H9 (cell line): ENCODE results near the gene USH2A. TPM values are rescaled to one million over a fixed set of nuclear protein-coding genes. Genes with fewer than 3 reads are reported as not detected.

ENCODE experiments used
- DNase-seq: peaks from one replicate; pipeline ENCODE4 v3.0.0-alpha.2; 2017
- H2AFZ ChIP-seq: one replicate; pipeline ENCODE4 v1.6.1; 2013; ENCODE audit warnings: mild to moderate bottlenecking, low read length, control low read depth, moderate library complexity
- H2AK5ac ChIP-seq: 2 replicates; pipeline ENCODE4 v1.6.1; 2013; ENCODE audit warnings: low read length, control low read depth, mixed read lengths; ENCODE audit not compliant: insufficient read length
- H2BK120ac ChIP-seq: one replicate; pipeline ENCODE4 v1.6.1; 2013; ENCODE audit warnings: low read depth, mild to moderate bottlenecking, low read length, control low read depth, inconsistent platforms; ENCODE audit not compliant: poor library complexity, severe bottlenecking
- H2BK12ac ChIP-seq: 2 replicates; pipeline ENCODE4 v1.6.1; 2013; ENCODE audit warnings: low read length, control low read depth, mixed read lengths, low read depth; ENCODE audit not compliant: insufficient read length
- H2BK15ac ChIP-seq: 2 replicates; pipeline ENCODE4 v1.6.1; 2013; ENCODE audit warnings: low read depth, low read length, control low read depth
- H2BK20ac ChIP-seq: one replicate; pipeline ENCODE4 v1.6.1; 2013; ENCODE audit warnings: low read depth, mild to moderate bottlenecking, low read length, control low read depth, inconsistent platforms; ENCODE audit not compliant: poor library complexity, severe bottlenecking
- H2BK5ac ChIP-seq: 2 replicates; pipeline ENCODE4 v1.6.1; 2013; ENCODE audit warnings: low read length, control low read depth, mixed read lengths; ENCODE audit not compliant: insufficient read length
- H3K14ac ChIP-seq: 2 replicates; pipeline ENCODE4 v1.6.1; 2013; ENCODE audit warnings: low read length, control low read depth; ENCODE audit not compliant: insufficient read depth
- H3K18ac ChIP-seq: 2 replicates; pipeline ENCODE4 v1.6.1; 2013; ENCODE audit warnings: low read depth, mild to moderate bottlenecking, mixed read lengths, low read length, control low read depth; ENCODE audit not compliant: insufficient read length
- H3K23ac ChIP-seq: 2 replicates; pipeline ENCODE4 v1.6.1; 2013; ENCODE audit warnings: low read length, control low read depth, mixed read lengths, low read depth; ENCODE audit not compliant: insufficient read length
- H3K23me2 ChIP-seq: 2 replicates; pipeline ENCODE4 v1.6.1; 2013; ENCODE audit warnings: low read depth, mild to moderate bottlenecking, mixed read lengths, low read length, control low read depth; ENCODE audit not compliant: insufficient read length, poor library complexity, severe bottlenecking
- H3K27ac ChIP-seq: 2 replicates; pipeline ENCODE4 v1.5.1; 2013; ENCODE audit warnings: low read length, control low read depth, mixed read lengths, low read depth; ENCODE audit not compliant: insufficient read length
- H3K27me3 ChIP-seq: 2 replicates; pipeline ENCODE4 v1.6.1; 2013; ENCODE audit warnings: low read length, control low read depth, inconsistent platforms; ENCODE audit not compliant: insufficient read depth
- H3K4ac ChIP-seq: 2 replicates; pipeline ENCODE4 v1.6.1; 2013; ENCODE audit warnings: low read depth, mild to moderate bottlenecking, control low read depth, inconsistent platforms, low read length, moderate library complexity
- H3K4me1 ChIP-seq: 2 replicates; pipeline ENCODE4 v1.6.1; 2013; ENCODE audit warnings: low read length, control low read depth, inconsistent platforms; ENCODE audit not compliant: insufficient read depth
- H3K4me2 ChIP-seq: 2 replicates; pipeline ENCODE4 v1.6.1; 2013; ENCODE audit warnings: low read length, control low read depth, mixed read lengths; ENCODE audit not compliant: insufficient read length, insufficient read depth
- H3K56ac ChIP-seq: 2 replicates; pipeline ENCODE4 v1.6.1; 2013; ENCODE audit warnings: low read depth, mild to moderate bottlenecking, mixed read lengths, low read length, control low read depth; ENCODE audit not compliant: insufficient read length
- H3K79me1 ChIP-seq: 2 replicates; pipeline ENCODE4 v1.6.1; 2013; ENCODE audit warnings: low read depth, mild to moderate bottlenecking, moderate library complexity, low read length, control low read depth, inconsistent platforms; ENCODE audit not compliant: insufficient read depth, poor library complexity, severe bottlenecking
- H3K79me2 ChIP-seq: 2 replicates; pipeline ENCODE4 v1.6.1; 2013; ENCODE audit warnings: low read length, control low read depth, inconsistent platforms; ENCODE audit not compliant: insufficient read depth
- H3K9ac ChIP-seq: 2 replicates; pipeline ENCODE4 v1.6.1; 2013; ENCODE audit warnings: low read length, control low read depth, mixed read lengths; ENCODE audit not compliant: insufficient read length; ENCODE audit errors: extremely low read depth
- H3K9me3 ChIP-seq: one replicate; pipeline ENCODE4 v1.6.1; 2013; ENCODE audit warnings: low read depth, low read length, inconsistent platforms; ENCODE audit not compliant: control insufficient read depth
- H3T11ph ChIP-seq: one replicate; pipeline ENCODE4 v1.6.1; 2013; ENCODE audit warnings: mild to moderate bottlenecking, low read length, control low read depth, inconsistent platforms
- H4K20me1 ChIP-seq: one replicate; pipeline ENCODE4 v1.6.1; 2013; ENCODE audit not compliant: control insufficient read depth, insufficient read length, insufficient read depth
- H4K5ac ChIP-seq: 2 replicates; pipeline ENCODE4 v1.6.1; 2013; ENCODE audit warnings: low read depth, mild to moderate bottlenecking, mixed read lengths, low read length, control low read depth; ENCODE audit not compliant: insufficient read length
- H4K8ac ChIP-seq: replicated peaks from 2 replicates; pipeline ENCODE4 v1.6.1; 2013; ENCODE audit warnings: low read length, control low read depth, mixed read lengths, low read depth; ENCODE audit not compliant: insufficient read length
- H4K91ac ChIP-seq: 2 replicates; pipeline ENCODE4 v1.6.1; 2013; ENCODE audit warnings: low read depth, mild to moderate bottlenecking, moderate library complexity, mixed read lengths, low read length, control low read depth; ENCODE audit not compliant: insufficient read length
- H3K27ac Mint-ChIP-seq, 3 experiments: 2 replicates in 2 of 3; 3 replicates in 1 of 3; pipeline ENCODE4 v1.8.0; 2020 to 2021; ENCODE audit warnings: mixed read lengths in 3 of 3, mild to moderate bottlenecking in 1 of 3, moderate library complexity in 1 of 3
- H3K27me3 Mint-ChIP-seq: 2 replicates; pipeline ENCODE4 v1.8.0; 2021; ENCODE audit warnings: low read depth, mild to moderate bottlenecking, moderate library complexity, mixed read lengths
- H3K36me3 Mint-ChIP-seq, 3 experiments: 2 replicates in 2 of 3; 3 replicates in 1 of 3; pipeline ENCODE4 v1.8.0; 2020 to 2021; ENCODE audit warnings: low read depth in 3 of 3, mixed read lengths in 3 of 3; ENCODE audit not compliant: insufficient read depth in 1 of 3
- H3K4me1 Mint-ChIP-seq, 2 experiments: 2 replicates each; pipeline ENCODE4 v1.8.0; 2020; ENCODE audit warnings: mixed read lengths in 2 of 2
- H3K4me3 Mint-ChIP-seq, 2 experiments: 2 replicates in 1 of 2; 3 replicates in 1 of 2; pipeline ENCODE4 v1.8.0; 2020 to 2021; ENCODE audit warnings: mild to moderate bottlenecking in 2 of 2, mixed read lengths in 2 of 2, moderate library complexity in 1 of 2
- H3K9me3 Mint-ChIP-seq, 2 experiments: 2 replicates in 1 of 2; 3 replicates in 1 of 2; pipeline ENCODE4 v1.8.0; 2020; ENCODE audit warnings: mild to moderate bottlenecking in 2 of 2, mixed read lengths in 2 of 2, moderate library complexity in 1 of 2
- WGBS: extraction: QIAGEN DNeasy Blood & Tissue Kit; methylation state at CpG from one replicate; pipeline ENCODE4 v1.1.7; 2013; ENCODE audit warnings: missing lambda C conversion rate, low lambda C conversion rate, mixed read lengths; ENCODE audit not compliant: insufficient read length; ENCODE audit errors: extremely low coverage; 5-methylcytosine and 5-hydroxymethylcytosine counted together
- total RNA-seq: library from RNA; stranded (reverse); gene quantifications from 2 replicates; pipeline ENCODE4 v1.2.1, GENCODE V29; 2021
- TF ChIP-seq, protein P1 (sequence below): fragments of 200-600 bp; sonication (generic); conservative IDR thresholded peaks from 3 replicates; pipeline ENCODE4 v1.8.0; 2021; ENCODE audit warnings: antibody characterized with exemption, mild to moderate bottlenecking

The USH2A gene
- total RNA-seq, 1 experiment from 2014 or later: 0.11 TPM

DNA sequence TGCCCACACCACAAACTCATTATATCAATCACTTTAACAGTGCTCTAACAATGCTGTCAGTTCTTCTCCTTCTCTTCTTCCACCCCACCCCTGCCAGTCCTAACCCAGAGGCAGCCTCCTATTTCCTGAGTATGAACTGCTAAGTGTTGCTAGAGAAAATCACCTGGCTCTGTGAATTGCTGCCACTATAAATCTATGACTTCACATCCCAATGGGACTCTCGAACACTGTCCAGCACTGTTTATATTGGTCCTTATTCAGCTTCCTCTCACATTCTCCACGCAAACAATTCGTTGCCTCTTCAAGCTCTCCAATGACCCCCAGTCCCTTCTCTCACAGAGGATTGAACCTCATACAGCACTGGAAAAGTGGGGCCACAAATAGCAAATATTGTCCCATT is 27.0 kb upstream of the USH2A start:
- Histone ChIP-seq H3K56ac (no peak overlapping the region), H2AK5ac (no peak overlapping the region), H4K5ac (no peak overlapping the region), H4K91ac (no peak overlapping the region), H3K9me3 (no peaks in the 10 kb centered on the region), H3K27me3 (no peaks in the 10 kb centered on the region), H3K79me2 (no peaks in the 10 kb centered on the region), H3K4me1 (no peaks in the 10 kb centered on the region), H3K18ac (no peak overlapping the region), H3K14ac (no peak overlapping the region), H2BK5ac (no peak overlapping the region), H3K79me1 (no peaks in the 10 kb centered on the region), H2BK15ac (no peak overlapping the region), H3K4ac (no peak overlapping the region), H3K4me2 (no peak overlapping the region), H3K27ac (no peak overlapping the region), H2BK20ac (no peak overlapping the region), H4K8ac (no peak overlapping the region), H3K9ac (no peak overlapping the region), H3T11ph (no peak overlapping the region), H4K20me1 (no peaks in the 10 kb centered on the region), H2BK12ac (no peak overlapping the region), H3K23me2 (no peaks in the 10 kb centered on the region), H2AFZ (no peak overlapping the region), H2BK120ac (no peak overlapping the region), H3K23ac (no peak overlapping the region)
- TF ChIP-seq, protein P1, sequence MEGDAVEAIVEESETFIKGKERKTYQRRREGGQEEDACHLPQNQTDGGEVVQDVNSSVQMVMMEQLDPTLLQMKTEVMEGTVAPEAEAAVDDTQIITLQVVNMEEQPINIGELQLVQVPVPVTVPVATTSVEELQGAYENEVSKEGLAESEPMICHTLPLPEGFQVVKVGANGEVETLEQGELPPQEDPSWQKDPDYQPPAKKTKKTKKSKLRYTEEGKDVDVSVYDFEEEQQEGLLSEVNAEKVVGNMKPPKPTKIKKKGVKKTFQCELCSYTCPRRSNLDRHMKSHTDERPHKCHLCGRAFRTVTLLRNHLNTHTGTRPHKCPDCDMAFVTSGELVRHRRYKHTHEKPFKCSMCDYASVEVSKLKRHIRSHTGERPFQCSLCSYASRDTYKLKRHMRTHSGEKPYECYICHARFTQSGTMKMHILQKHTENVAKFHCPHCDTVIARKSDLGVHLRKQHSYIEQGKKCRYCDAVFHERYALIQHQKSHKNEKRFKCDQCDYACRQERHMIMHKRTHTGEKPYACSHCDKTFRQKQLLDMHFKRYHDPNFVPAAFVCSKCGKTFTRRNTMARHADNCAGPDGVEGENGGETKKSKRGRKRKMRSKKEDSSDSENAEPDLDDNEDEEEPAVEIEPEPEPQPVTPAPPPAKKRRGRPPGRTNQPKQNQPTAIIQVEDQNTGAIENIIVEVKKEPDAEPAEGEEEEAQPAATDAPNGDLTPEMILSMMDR: no peak
- no peaks in the 10 kb centered on the region for H3K4me1 Mint-ChIP-seq
- no peak overlapping the region for H3K4me3 Mint-ChIP-seq
- no peaks in the 10 kb centered on the region for H3K36me3 Mint-ChIP-seq
- H3K27ac Mint-ChIP-seq: no peak overlapping the region
- no peak for DNase-seq
- no CpG with 5 or more reads among the region's 3 CpGs for WGBS
- no peaks in the 10 kb centered on the region for H3K9me3 Mint-ChIP-seq
- H3K27me3 Mint-ChIP-seq: no peaks in the 10 kb centered on the region
